B cell (primary cell): ENCODE results near the gene CCDC194.

ENCODE experiments used
- EZH2 ChIP-seq: IDR thresholded peaks from 2 replicates; pipeline ENCODE4 v1.6.1; 2012; ENCODE audit warnings: borderline replicate concordance, low read depth, mild to moderate bottlenecking, moderate library complexity, low read length; ENCODE audit not compliant: insufficient read depth, poor library complexity, severe bottlenecking
- TF ChIP-seq, protein P1 (sequence below): fragments of 200-600 bp; IDR thresholded peaks from one replicate; pipeline ENCODE4 v1.8.0; 2022; ENCODE audit warnings: antibody characterized with exemption, mild to moderate bottlenecking

DNA sequence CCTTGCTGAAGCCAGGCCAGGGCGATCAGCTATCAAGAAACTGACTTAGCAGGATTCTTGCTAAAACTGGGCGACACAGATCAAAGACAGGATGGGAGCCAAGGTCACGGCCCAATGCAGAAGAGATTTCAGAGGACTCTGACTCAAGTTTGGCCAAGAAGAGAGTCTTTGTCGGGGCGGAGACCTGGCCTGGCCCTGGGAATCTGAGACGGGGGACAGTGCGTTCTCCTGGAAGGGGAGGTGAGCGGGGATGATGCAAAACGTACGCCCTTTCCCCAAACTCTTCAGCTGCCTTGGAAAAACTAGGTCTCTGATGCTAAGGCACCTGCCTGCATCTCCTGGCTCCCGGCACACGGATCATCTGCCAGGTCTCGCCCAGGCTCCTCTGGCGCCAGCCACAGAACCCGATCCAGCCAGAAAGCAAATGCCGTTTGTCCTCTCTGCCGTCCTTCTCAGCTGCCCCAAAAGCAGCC is 35.7 kb upstream of the CCDC194 start:
- TF ChIP-seq, protein P1, sequence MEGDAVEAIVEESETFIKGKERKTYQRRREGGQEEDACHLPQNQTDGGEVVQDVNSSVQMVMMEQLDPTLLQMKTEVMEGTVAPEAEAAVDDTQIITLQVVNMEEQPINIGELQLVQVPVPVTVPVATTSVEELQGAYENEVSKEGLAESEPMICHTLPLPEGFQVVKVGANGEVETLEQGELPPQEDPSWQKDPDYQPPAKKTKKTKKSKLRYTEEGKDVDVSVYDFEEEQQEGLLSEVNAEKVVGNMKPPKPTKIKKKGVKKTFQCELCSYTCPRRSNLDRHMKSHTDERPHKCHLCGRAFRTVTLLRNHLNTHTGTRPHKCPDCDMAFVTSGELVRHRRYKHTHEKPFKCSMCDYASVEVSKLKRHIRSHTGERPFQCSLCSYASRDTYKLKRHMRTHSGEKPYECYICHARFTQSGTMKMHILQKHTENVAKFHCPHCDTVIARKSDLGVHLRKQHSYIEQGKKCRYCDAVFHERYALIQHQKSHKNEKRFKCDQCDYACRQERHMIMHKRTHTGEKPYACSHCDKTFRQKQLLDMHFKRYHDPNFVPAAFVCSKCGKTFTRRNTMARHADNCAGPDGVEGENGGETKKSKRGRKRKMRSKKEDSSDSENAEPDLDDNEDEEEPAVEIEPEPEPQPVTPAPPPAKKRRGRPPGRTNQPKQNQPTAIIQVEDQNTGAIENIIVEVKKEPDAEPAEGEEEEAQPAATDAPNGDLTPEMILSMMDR, result no peak
- no peak for TF ChIP-seq EZH2
